GM21447 (cell line): ENCODE results near the gene GJB3.
"Not testable (repeated sequence)": the region's sequence is repeated elsewhere in the genome, so short reads cannot be mapped to it uniquely, and the experiment has no call there.

ENCODE experiments used
- ATAC-seq: cut with Tn5 transposase; IDR thresholded peaks from one replicate; pipeline ENCODE4 v1.9.1; 2021; ENCODE audit not compliant: unreplicated experiment

Gene GJB3

DNA sequence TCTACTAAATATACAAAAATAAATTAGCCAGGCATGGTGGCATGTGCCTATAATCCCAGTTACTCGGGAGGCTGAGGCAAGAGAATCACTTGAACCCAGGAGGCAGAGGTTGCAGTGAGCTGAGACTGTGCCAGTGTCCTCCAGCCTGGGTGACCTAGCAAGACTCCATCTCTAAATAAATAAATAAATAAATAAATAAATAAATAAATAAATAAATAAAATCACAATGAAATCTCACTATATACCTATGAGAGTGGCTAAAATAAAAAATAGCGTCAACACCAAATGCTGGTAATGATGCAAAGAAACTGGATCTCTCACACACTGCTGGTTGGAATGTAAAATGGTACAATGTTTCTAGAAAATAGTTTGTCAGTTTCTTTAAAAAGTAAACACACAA lies 37.8 kb downstream of the GJB3 start:
- not testable (repeated sequence) for ATAC-seq

DNA sequence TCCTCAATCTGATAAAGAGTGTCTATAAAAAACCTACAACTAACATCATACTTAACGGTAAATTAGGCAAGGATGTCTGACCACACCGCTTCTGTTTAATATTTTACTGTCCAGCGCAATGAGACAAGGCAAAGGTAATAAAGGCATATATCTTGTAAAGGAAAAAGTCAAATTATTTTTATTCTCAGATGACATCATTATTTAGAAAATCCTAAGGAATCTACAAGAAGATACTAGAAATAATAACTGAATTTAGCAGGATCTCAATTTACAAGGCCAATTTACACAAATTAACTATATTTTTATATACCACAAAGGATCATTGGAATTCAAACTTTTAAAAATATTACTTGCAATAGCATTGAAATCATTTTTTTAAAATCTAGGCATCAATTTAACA lies 41.2 kb downstream of the GJB3 start:
- ATAC-seq = no peak

DNA sequence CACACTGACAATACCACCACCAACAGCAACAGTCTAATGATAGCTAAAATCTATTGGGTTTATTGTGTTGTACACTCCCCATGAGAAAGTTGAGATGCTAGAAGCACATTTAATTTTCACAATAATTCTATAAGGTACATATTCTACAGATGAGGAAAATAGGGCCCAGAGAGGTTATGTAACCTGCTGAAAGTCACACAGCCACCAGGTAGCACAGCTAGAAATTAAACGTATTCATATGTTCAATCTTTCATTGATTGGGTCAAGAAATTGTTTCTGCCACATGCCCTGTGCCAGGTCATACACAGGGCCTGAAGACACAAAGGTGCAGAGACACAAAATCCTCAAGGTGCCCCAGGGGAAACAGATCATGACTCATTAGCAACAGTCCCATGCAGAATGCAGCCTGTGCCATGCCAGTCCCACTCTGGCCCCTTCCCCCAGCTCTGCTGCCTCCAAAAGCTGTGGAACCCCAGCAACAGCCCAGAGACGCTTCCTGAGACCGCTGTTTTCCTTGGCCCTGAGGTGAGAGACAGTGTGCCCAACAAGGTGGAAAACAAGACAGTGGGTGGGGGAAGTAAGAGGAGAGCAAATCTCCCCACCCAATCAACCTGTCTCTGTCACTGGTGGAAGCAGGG lies 43.9 kb downstream of the GJB3 start:
- ATAC-seq = no peak

DNA sequence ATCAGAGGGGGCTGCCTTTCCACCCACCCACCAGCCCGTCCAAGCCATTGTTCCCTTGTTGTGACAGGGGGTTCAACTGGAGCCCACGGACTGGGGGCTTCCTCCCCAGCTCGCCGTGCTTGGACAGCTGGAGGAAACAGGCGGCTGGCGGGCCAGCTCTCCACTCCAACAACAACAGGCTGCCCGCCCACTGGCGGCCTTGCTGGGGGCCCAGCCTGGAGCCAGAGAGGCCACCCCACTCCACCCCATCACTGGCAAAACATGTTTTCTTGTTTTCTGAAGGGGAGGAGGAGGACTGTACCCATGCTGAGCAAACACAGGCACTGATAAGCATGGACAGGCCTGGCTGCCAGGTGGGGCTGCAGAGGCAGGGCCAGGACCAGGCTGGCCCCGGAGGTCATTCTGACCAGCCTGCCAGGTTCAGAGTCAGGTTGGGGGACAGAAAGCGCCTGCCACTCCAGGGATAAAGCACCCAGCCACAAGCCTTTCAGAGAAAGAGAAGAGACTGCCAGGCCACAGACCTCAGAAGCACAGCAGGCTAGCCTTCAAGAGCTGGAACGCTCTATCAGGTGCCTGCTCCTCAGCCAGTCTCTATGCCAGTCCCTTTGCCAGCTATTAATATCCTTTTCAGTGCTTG lies 44.6 kb downstream of the GJB3 start:
- no peak for ATAC-seq

DNA sequence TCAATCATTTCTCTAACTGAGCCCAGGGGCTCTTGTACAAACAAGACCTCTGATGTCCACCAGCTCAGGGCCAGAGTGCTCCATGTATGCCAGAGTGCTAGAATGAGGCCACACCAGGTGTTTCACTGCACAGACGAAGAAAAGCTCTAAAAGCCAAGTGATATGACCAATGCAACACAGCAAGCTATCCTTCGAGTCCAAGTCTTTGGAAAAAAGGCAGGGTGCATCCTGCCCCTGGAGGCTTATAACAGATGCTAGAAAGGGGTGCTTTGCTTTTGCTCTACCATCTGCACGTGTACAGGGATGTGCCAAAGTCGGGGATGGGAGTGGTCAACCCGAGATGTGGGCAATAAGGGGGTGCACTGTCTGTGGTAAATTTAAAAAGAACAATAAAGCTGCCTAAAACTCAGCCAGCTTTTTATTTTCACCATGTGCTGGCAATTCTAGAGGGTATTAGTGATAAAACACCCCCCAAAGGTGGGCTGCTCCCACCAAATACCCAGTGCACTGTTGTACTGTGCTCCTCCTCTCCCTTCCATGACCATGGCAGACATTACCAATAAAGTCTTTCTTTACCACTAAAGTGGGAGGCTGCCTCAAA lies 46.4 kb downstream of the GJB3 start:
- ATAC-seq = no peak

DNA sequence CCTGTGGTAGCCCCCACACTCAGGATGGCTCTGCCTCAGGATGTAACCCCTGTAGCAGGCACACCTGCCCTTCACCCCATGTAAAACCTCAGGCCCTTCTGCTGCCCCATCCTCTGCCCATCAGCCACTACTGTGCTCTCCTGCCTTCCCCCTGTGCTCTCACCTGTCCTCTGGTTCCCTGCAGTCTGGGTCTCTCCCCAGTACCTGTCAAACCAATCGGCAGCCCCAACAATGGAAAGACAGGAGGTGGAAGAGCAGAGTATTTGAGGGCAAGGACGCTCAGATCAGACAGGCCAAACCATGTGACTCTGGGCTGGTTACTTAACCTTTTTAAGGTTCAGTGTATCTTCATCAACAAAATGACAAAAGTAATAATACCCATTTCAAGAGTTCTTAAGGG lies 47.6 kb downstream of the GJB3 start:
- no peak for ATAC-seq

DNA sequence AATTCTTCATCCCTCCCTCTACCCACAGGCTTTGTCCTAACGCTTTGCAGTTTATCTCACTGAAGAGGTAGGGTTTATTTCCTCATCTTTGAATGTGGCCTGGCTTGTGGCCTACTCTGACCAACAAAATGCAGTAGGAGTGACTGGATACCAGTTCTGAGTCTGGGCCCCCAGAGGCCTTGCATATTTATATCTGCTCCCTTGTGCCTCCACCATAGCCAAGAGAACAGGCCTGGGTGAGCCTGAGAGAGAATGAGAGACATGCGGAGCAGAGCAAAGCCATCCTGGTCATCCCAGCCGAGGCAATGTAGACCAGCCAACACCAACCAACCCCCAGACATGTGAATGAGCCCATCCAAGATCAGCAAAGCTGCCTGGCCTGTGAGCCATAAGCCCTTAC lies 48.2 kb downstream of the GJB3 start:
- ATAC-seq = no peak

DNA sequence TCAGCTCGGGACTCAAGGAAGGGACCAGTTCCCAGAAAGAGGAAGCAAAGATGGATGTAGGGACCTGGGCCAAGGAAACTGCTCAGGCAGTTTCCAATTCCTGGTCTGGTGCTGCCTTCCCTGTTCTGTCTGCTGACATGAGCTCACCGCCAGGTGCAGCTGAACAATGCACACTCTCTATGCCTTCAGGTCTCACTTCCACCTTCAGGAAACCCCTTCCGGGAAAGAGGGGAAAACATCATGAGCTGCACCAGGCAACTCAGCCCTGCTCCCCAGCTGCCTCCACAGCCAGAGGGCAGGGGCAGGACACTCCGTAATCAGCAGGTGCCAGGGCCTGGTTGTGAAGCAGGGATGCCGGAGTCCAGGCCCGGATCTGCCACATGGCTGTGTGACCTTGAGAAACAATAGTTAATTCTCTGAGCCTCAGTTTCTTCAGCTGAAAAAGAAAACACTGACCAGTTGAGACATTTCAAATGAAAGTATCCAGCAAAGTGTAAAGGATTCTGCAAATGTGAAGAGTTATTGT lies 50.8 kb downstream of the GJB3 start:
- ATAC-seq = no peak

DNA sequence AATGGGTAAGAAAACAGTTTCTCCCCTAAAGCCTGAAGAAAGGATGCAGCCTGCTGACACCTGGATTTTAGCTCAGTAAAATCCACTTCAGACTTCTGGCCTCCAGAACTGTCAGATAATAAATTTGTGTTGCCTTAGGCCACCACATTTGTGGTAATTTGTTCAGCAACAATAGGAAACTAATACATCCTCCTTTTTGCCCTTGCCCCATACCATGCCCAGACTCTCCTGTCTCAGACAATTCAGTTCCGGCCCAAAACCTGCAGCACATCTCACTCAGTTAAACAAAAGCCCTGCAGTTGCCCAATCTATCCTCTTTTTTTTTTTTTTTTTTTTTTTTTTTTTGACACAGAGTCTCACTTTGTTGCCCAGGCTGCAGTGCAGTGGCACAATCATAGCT lies 52.7 kb downstream of the GJB3 start:
- no peak for ATAC-seq
